IPS-20b (cell line): Measurements from ENCODE around the gene ARHGAP36.

Experiments used
- H3K27ac ChIP-seq: one replicate; pipeline ENCODE4 v1.5.1; 2013; ENCODE audit warnings: low read length
- H3K27me3 ChIP-seq: 2 replicates; pipeline ENCODE4 v1.6.1; 2013; ENCODE audit warnings: mild to moderate bottlenecking, low read length, inconsistent platforms; ENCODE audit not compliant: insufficient read depth
- H3K36me3 ChIP-seq: 2 replicates; pipeline ENCODE4 v1.6.1; 2013; ENCODE audit warnings: low read depth, mild to moderate bottlenecking, inconsistent platforms, low read length, moderate library complexity; ENCODE audit not compliant: insufficient read depth
- H3K4me1 ChIP-seq: 2 replicates; pipeline ENCODE4 v1.6.1; 2013; ENCODE audit warnings: mild to moderate bottlenecking, control low read depth, inconsistent platforms, low read length, moderate library complexity; ENCODE audit not compliant: insufficient read depth
- H3K4me3 ChIP-seq: 2 replicates; pipeline ENCODE4 v1.5.1; 2013; ENCODE audit warnings: mild to moderate bottlenecking, low read length, inconsistent platforms
- H3K9ac ChIP-seq: 2 replicates; pipeline ENCODE4 v1.6.1; 2013; ENCODE audit warnings: low read depth, mild to moderate bottlenecking, inconsistent platforms, low read length, moderate library complexity
- H3K9me3 ChIP-seq: 2 replicates; pipeline ENCODE4 v1.6.1; 2013; ENCODE audit warnings: mild to moderate bottlenecking, low read depth, low read length, inconsistent platforms; ENCODE audit not compliant: insufficient read depth

The ARHGAP36 gene, protein sequence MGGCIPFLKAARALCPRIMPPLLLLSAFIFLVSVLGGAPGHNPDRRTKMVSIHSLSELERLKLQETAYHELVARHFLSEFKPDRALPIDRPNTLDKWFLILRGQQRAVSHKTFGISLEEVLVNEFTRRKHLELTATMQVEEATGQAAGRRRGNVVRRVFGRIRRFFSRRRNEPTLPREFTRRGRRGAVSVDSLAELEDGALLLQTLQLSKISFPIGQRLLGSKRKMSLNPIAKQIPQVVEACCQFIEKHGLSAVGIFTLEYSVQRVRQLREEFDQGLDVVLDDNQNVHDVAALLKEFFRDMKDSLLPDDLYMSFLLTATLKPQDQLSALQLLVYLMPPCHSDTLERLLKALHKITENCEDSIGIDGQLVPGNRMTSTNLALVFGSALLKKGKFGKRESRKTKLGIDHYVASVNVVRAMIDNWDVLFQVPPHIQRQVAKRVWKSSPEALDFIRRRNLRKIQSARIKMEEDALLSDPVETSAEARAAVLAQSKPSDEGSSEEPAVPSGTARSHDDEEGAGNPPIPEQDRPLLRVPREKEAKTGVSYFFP

GRCh38 chrX:131058136-131058868 is at the start of gene ARHGAP36:
Gene ARHGAP36 (plus strand): TSS chrX:131058346. CDS start chrX:131081666, 23,320 bp downstream.
- Histone ChIP-seq H3K9me3 (no peaks in the 10 kb centered on the region), H3K27me3 (peaks cover 58% of the 10 kb centered on the region), H3K4me3 (peak within 1 kb of the TSS; percentile 54; the same call in 1 of the 2 replicates), H3K36me3 (no peaks in the 10 kb centered on the region), H3K4me1 (no peaks in the 10 kb centered on the region; the same call in 1 of the 2 replicates), H3K27ac (no peak within 1 kb of the TSS), H3K9ac (no peak within 1 kb of the TSS)

DNA sequence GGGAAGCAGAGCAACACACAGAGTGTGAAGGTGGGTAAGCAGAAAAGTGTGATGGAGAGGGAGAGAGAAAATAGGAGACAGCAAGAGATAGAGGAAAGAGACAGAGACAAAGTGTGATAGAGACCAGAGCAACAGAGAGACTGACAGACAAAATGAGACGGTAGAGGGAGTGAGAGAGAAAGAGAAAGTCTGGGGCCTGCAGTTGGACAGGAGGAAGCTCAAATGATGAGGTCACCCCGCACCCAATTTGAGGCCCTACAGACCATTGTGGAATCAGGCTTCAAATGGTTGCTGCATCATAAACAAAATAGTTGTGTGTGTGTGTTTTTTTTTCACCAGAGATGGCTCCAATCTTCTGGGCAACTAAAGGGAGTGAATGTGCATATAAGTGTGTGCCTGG is 48.0 kb upstream of the ARHGAP36 start:
- H3K4me1 ChIP-seq: no peaks in the 10 kb centered on the region

DNA sequence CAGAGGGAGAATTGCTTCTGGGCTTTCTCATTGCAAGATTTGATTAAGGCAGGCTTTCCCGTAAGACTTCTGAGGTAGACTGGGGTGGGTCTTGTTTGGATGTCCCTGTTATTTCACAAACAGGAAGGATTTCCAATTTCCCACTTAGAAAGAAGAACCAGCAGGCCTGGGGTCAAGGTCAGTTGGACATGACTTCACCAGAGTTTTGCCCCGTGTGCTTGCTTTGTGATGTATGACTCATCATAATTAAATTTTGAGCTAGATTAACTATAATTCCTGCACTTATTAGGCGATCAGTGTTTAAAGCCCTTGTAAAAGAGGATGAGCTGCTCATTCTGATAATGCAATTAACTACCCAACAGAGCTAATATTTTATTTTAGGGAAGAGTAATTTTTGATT is 32.8 kb upstream of the ARHGAP36 start:
- no peak overlapping the region for H3K4me3 ChIP-seq
- H3K36me3 ChIP-seq: no peaks in the 10 kb centered on the region
- no peaks in the 10 kb centered on the region for H3K27me3 ChIP-seq
- H3K9ac ChIP-seq: no peak overlapping the region
- no peaks in the 10 kb centered on the region for H3K9me3 ChIP-seq
- no peaks in the 10 kb centered on the region for H3K4me1 ChIP-seq
- no peak overlapping the region for H3K27ac ChIP-seq

More for the DNA sequence above, 48.0 kb upstream of the ARHGAP36 start:
- no peak overlapping the region for H3K27ac ChIP-seq
- H3K9ac ChIP-seq: no peak overlapping the region
- no peaks in the 10 kb centered on the region for H3K9me3 ChIP-seq
- H3K4me3 ChIP-seq: no peak overlapping the region
- no peaks in the 10 kb centered on the region for H3K36me3 ChIP-seq
- no peaks in the 10 kb centered on the region for H3K27me3 ChIP-seq

DNA sequence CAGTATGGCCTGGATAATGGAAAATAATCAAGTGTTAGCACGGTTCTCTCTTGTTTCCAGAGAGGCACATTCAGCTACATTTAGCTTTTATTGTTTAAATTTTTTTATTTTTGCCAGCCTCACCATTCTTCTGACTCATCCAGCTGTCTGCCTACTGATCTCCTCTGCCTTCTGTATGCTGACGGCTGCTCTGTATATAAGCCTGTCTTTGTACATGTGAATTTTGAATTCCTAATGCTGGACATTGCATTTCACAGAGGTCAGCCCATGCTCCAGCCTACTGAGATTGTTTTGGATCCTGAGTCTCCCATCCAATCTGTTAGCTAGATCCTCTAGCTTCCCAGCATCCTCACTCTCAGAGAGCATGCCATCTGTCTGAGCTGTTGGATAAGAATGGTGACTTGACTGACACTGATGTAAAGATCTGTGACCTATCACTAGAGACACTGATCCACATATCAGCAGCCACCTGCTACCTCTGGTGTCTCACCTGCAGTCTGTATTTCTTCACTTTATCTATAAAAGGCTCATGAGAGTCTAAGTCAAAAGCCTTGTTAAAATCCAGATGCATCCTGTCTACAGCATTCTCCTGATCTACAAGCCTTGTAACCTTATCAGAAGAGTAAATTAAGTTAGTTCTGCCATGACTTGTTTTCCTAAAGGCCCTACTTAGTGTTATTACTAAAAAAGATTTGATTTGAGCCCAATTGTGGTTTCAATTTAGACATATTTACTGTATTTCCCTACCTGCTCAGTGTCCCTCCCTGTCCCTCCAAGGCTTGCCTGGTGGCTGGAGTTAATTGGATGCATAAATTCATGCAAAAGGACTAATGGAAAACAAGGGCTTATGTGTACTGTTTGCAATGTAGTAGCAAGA is 25.6 kb upstream of the ARHGAP36 start:
- H3K9ac ChIP-seq: no peak overlapping the region
- no peaks in the 10 kb centered on the region for H3K36me3 ChIP-seq
- no peak overlapping the region for H3K4me3 ChIP-seq
- H3K27me3 ChIP-seq: no peaks in the 10 kb centered on the region
- no peaks in the 10 kb centered on the region for H3K9me3 ChIP-seq
- no peak overlapping the region for H3K27ac ChIP-seq
- H3K4me1 ChIP-seq: no peaks in the 10 kb centered on the region

- no peaks in the 10 kb centered on the region for H3K4me1 ChIP-seq
These were observed 24.1 kb upstream of the ARHGAP36 start for GRCh38 chrX:131034063-131034462.

GRCh38 chrX:131040781-131041180 is 17.4 kb upstream of the ARHGAP36 start:
- no peaks in the 10 kb centered on the region for H3K9me3 ChIP-seq
- no peaks in the 10 kb centered on the region for H3K4me1 ChIP-seq
- H3K4me3 ChIP-seq: no peak overlapping the region
- H3K9ac ChIP-seq: no peak overlapping the region
- H3K36me3 ChIP-seq: no peaks in the 10 kb centered on the region
- H3K27me3 ChIP-seq: no peaks in the 10 kb centered on the region
- H3K27ac ChIP-seq: no peak overlapping the region

More at GRCh38 chrX:131034063-131034462, 24.1 kb upstream of the ARHGAP36 start:
- Histone ChIP-seq H3K9ac (no peak overlapping the region), H3K36me3 (no peaks in the 10 kb centered on the region), H3K27ac (no peak overlapping the region), H3K27me3 (no peaks in the 10 kb centered on the region), H3K4me3 (no peak overlapping the region), H3K9me3 (no peaks in the 10 kb centered on the region)

DNA sequence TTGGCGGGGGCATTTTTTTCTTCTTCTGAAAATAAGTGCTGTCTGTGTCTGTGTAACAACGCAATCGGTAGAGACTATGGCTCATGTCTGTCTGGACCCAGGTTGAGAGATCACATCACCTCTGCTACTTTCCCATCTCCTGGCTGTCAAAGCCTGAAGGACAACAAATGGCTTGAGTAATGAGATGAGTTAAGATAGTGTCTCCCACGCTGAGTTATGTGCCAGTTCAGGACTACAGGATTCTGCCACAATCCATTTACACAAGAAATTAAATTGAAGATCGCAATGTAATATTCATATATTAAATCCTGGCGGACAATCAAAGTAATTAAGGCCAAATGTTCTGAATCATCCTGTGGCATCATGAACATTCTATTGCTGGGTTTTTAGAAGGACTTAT is 16.5 kb upstream of the ARHGAP36 start:
- Histone ChIP-seq H3K27me3 (no peaks in the 10 kb centered on the region), H3K9ac (no peak overlapping the region), H3K36me3 (no peaks in the 10 kb centered on the region), H3K4me3 (no peak overlapping the region), H3K4me1 (0 out of 2 replicates have a peak, but pooled peaks cover 4% of the 10 kb centered on the region), H3K27ac (no peak overlapping the region), H3K9me3 (no peaks in the 10 kb centered on the region)

GRCh38 chrX:131045726-131046125 is 12.4 kb upstream of the ARHGAP36 start:
- Histone ChIP-seq H3K36me3 (no peaks in the 10 kb centered on the region), H3K27me3 (no peaks in the 10 kb centered on the region), H3K4me3 (no peak overlapping the region)

GRCh38 chrX:131046596-131046995 is 11.6 kb upstream of the ARHGAP36 start:
- H3K9me3 ChIP-seq: no peaks in the 10 kb centered on the region
- H3K27me3 ChIP-seq: no peaks in the 10 kb centered on the region
- no peak overlapping the region for H3K27ac ChIP-seq
- no peak overlapping the region for H3K9ac ChIP-seq
- H3K4me1 ChIP-seq: 0 out of 2 replicates have a peak, but pooled peaks cover 4% of the 10 kb centered on the region
- no peak overlapping the region for H3K4me3 ChIP-seq
- no peaks in the 10 kb centered on the region for H3K36me3 ChIP-seq

More at GRCh38 chrX:131045726-131046125, 12.4 kb upstream of the ARHGAP36 start:
- H3K9ac ChIP-seq: no peak overlapping the region
- H3K9me3 ChIP-seq: no peaks in the 10 kb centered on the region
- no peak overlapping the region for H3K27ac ChIP-seq
- H3K4me1 ChIP-seq: 0 out of 2 replicates have a peak, but pooled peaks cover 4% of the 10 kb centered on the region

DNA sequence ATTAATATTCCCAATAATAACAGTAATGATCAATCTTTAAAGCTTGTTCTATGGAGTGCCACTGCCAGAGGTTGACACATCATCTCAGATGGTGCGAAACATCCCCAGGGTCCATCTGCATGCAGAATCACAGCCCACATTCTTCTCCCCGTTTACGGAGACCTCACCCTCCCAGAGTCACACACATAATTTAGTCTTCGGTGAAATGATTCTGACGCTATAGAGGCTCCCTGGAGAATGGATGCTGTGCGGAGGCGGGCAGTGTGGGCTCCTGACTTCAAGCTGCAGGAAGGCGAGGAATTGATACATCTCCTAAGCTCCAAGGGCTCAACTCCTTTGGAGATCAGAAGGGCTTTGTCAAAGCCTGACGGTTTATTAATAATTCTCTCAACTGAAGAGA is 11.0 kb upstream of the ARHGAP36 start:
- Histone ChIP-seq H3K36me3 (no peaks in the 10 kb centered on the region), H3K4me3 (no peak overlapping the region), H3K27me3 (no peaks in the 10 kb centered on the region), H3K9ac (no peak overlapping the region), H3K27ac (no peak overlapping the region), H3K4me1 (0 out of 2 replicates have a peak, but pooled peaks cover 4% of the 10 kb centered on the region), H3K9me3 (no peaks in the 10 kb centered on the region)

GRCh38 chrX:131053076-131053475 is 5.1 kb upstream of the ARHGAP36 start:
- Histone ChIP-seq H3K4me1 (no peaks in the 10 kb centered on the region; the same call in 1 of the 2 replicates), H3K27me3 (peaks cover 32% of the 10 kb centered on the region), H3K36me3 (no peaks in the 10 kb centered on the region), H3K9me3 (no peaks in the 10 kb centered on the region), H3K27ac (no peak overlapping the region), H3K4me3 (no peak overlapping the region), H3K9ac (no peak overlapping the region)
